OCI-LY3 (cell line): ENCODE results near the gene ATP1A4.

Experiments
- EZH2phosphoT487 ChIP-seq: fragments of 200-600 bp; shearing (Covaris generic); IDR thresholded peaks from 2 replicates; pipeline ENCODE4 v1.6.1; 2018; ENCODE audit warnings: antibody characterized with exemption, mixed run types, low read depth
- TF ChIP-seq, protein P1 (sequence below): fragments of 200-600, 300-600 bp; sonication (generic); IDR thresholded peaks from 2 replicates; pipeline ENCODE4 v1.5.1; 2014; ENCODE audit warnings: antibody characterized with exemption, low read length, low read depth

DNA sequence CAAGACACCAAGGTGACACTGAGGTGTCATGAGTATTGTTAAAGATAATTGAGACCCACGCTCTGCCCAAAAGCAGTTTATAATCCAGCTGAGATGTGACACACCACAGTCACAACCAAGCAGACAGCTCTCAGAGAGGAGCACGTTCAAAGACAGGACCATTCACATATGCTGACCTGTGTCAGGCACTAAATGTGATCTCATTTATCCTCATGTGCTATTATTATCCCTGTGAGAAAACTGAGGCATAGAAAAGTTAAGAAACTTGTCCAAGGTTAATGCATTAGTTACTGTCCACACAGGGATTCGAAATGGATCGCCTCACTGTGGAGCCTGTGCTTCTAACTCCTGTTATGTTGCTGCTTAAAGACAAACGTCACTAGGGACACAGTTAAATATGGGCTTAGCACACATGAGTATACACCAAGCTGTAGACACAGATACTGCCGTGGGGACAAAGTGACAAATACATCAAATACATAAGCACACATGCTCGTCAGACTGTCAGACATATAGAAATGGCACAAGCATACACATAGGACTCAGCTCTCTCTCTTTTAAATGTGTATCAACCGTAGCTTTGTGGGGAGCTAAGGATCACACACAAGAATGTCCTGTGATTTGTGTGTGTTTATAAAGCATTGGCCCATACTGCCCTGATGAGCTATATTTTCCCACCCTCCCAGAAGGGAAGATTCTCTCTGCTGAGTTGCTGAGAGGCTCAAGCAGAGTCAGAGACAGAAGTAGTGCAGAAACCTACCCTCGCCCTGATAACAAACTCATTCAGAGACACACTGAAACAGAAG is 49.5 kb upstream of the ATP1A4 start:
- TF ChIP-seq, protein P1, sequence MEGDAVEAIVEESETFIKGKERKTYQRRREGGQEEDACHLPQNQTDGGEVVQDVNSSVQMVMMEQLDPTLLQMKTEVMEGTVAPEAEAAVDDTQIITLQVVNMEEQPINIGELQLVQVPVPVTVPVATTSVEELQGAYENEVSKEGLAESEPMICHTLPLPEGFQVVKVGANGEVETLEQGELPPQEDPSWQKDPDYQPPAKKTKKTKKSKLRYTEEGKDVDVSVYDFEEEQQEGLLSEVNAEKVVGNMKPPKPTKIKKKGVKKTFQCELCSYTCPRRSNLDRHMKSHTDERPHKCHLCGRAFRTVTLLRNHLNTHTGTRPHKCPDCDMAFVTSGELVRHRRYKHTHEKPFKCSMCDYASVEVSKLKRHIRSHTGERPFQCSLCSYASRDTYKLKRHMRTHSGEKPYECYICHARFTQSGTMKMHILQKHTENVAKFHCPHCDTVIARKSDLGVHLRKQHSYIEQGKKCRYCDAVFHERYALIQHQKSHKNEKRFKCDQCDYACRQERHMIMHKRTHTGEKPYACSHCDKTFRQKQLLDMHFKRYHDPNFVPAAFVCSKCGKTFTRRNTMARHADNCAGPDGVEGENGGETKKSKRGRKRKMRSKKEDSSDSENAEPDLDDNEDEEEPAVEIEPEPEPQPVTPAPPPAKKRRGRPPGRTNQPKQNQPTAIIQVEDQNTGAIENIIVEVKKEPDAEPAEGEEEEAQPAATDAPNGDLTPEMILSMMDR, result no peak
- no peak for TF ChIP-seq EZH2phosphoT487
